Panc1 (cell line): Measurements from ENCODE around the gene ZNF695. TPM values are rescaled to one million over a fixed set of nuclear protein-coding genes. Genes with fewer than 3 reads are reported as not detected.
A peak's percentile ranks its signal among the peaks of the same experiment; 100 is the strongest.

Experiments
- ATAC-seq: fragments of 200-7000 bp; cut with Tn5 transposase; 2 replicates; pipeline ENCODE4 v1.9.1; 2020; ENCODE audit warnings: mild to moderate bottlenecking, moderate library complexity
- BruUV-seq: library from RNA; stranded (reverse); fragments of 400-500 nt; replicated peaks from 2 replicates; lab custom pipeline; 2021; lab: Mats Ljungman, UMichigan
- CTCF ChIA-PET: fragments of 300-600 bp; sonication (Branson Sonifier 250); formaldehyde crosslinking; loops from one replicate; lab custom pipeline; 2022; ENCODE audit warnings: antibody characterized with exemption; lab: Charles Lee
- POLR2A ChIA-PET: fragments of 300-600 bp; sonication (Branson Sonifier 250); formaldehyde crosslinking; loops from one replicate; lab custom pipeline; 2022; ENCODE audit warnings: antibody characterized with exemption; lab: Charles Lee
- DNase-seq: peaks from one replicate; pipeline ENCODE4 v3.0.0-alpha.2; 2010; ENCODE audit warnings: low read depth, low spot score
- H3K27ac ChIP-seq: 2 replicates; pipeline ENCODE4 v1.5.1; 2011; ENCODE audit warnings: mild to moderate bottlenecking, low read length, inconsistent platforms
- H3K27me3 ChIP-seq: fragments of 200-500 bp; sonication (Bioruptor generic); 2 replicates; pipeline ENCODE4 v1.6.0; 2014; ENCODE audit warnings: low read length, inconsistent platforms; ENCODE audit not compliant: control insufficient read depth, insufficient read depth
- H3K36me3 ChIP-seq: fragments of 200-500 bp; sonication (Bioruptor generic); 2 replicates; pipeline ENCODE4 v1.5.1; 2014; ENCODE audit warnings: inconsistent platforms, mild to moderate bottlenecking, low read length, moderate library complexity; ENCODE audit not compliant: control insufficient read depth, insufficient read depth
- H3K4me1 ChIP-seq: 2 replicates; pipeline ENCODE4 v1.5.1; 2011; ENCODE audit warnings: inconsistent platforms, mild to moderate bottlenecking, low read length, moderate library complexity; ENCODE audit not compliant: control insufficient read depth, insufficient read depth
- H3K4me3 ChIP-seq, 2 experiments: 2 replicates each; pipeline ENCODE4 v1.5.1; 2011 to 2012; ENCODE audit warnings: low read depth in 2 of 2, low read length in 2 of 2, mild to moderate bottlenecking in 2 of 2, inconsistent platforms in 1 of 2, moderate library complexity in 1 of 2
- H3K9me3 ChIP-seq: fragments of 200-500 bp; sonication (Bioruptor generic); 2 replicates; pipeline ENCODE4 v1.5.1; 2014; ENCODE audit warnings: low read depth, mild to moderate bottlenecking, inconsistent platforms, low read length, moderate library complexity; ENCODE audit not compliant: control insufficient read depth, insufficient read depth
- CTCF ChIP-seq: fragments of 450-650 bp; IDR thresholded peaks from 2 replicates; pipeline ENCODE4 v1.5.1; 2017; ENCODE audit warnings: mild to moderate bottlenecking
- POLR2AphosphoS5 ChIP-seq: IDR thresholded peaks from 2 replicates; pipeline ENCODE4 v1.6.1; 2012; ENCODE audit warnings: mild to moderate bottlenecking, low read depth, low read length, moderate library complexity
- REST ChIP-seq, 2 experiments: IDR thresholded peaks; 2 replicates each; pipeline ENCODE4 v1.6.1; 2011 to 2012; ENCODE audit warnings: low read depth in 2 of 2, control low read depth in 1 of 2, low read length in 1 of 2, mild to moderate bottlenecking in 1 of 2, moderate library complexity in 1 of 2; ENCODE audit not compliant: insufficient read depth in 1 of 2
- SIN3A ChIP-seq: IDR thresholded peaks from 2 replicates; pipeline ENCODE4 v1.6.1; 2012; ENCODE audit warnings: low read depth, mild to moderate bottlenecking, low read length, moderate library complexity, borderline replicate concordance; ENCODE audit not compliant: insufficient read depth
- TCF7L2 ChIP-seq: IDR thresholded peaks from 2 replicates; pipeline ENCODE4 v1.6.1; 2011; ENCODE audit warnings: mild to moderate bottlenecking, low read depth, low read length, inconsistent platforms
- in situ Hi-C: cut with HindIII; loops from 2 replicates; pipeline ENCODE4 v1.10.0; 2016; ENCODE audit warnings: low sequenced_read_pairs, low pct_unique_long_range_greater_than_20kb
- intact Hi-C: fragments of 100-400 bp; cut with micrococcal nuclease; formaldehyde crosslinking; loops from one replicate; pipeline ENCODE4 v1.10.0; 2022; ENCODE audit not compliant: unreplicated experiment
- total RNA-seq: library from RNA; stranded (reverse); gene quantifications from one replicate; pipeline ENCODE4 v1.2.1, GENCODE V29; 2021; ENCODE audit not compliant: unreplicated experiment

ZNF695 gene
- total RNA-seq, 1 experiment from 2014 or later = 14.7 TPM

DNA sequence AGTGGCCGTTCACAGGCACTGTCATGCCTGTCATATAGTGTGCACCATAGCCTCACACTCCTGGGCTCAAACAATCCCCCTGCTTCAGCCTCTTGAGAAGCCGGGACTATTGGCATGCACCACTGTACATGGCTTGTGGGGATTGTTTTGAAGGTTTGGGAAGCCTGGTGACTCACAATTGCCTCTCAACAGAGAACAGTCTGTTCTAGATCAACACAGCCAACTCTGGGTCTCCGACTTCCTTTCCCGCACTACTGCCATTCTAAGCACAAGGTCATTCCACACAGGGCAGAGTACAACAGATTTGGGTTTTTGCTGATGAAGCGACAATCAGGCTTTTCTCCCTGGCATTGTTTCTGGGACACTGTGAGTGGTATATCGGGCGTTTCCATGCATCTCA, 60.6 kb downstream of the ZNF695 start:
- intact Hi-C loops = no loop called here
- Histone ChIP-seq H3K9me3 (no peaks in the 10 kb centered on the region), H3K4me1 (no peaks in the 10 kb centered on the region), H3K27me3 (no peaks in the 10 kb centered on the region), H3K36me3 (no peaks in the 10 kb centered on the region), H3K4me3 (no peak overlapping the region), H3K27ac (no peak overlapping the region)
- no peak for DNase-seq
- CTCF ChIA-PET = no interaction called here
- 0 out of 2 replicates have a peak, but pooled peaks have one; percentile 44 for ATAC-seq
- in situ Hi-C loops = no loop called here
- POLR2A ChIA-PET = no interaction called here
- TF ChIP-seq TCF7L2 = no peak
- TF ChIP-seq POLR2AphosphoS5 = no peak
- TF ChIP-seq CTCF = no peak
- no peak for TF ChIP-seq SIN3A
- TF ChIP-seq REST (IDR thresholded peaks at IDR 0.05; ENCODE audit: insufficient read depth in 1 of 2, low read depth in 2 of 2, low read length in 1 of 2) = no peak
- no TSS peak for BruUV-seq

DNA sequence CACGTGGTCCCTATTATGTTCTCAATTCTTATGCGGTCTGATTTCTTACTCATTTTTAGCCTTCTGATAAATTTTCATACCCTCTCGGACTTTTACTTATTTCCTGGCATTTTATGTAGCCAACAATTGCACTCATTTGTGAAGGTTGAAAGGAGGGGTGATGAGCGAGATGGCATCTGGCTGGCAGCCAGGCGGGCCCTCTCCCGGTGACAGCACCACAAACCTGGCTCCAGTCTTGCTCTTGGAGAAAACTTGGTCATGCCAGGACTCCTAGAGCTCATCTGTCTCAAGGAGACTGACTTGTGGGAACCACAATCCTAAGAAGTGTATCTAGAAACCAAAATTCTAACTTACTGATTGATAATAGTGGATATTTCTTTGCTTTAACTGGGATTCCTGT, 61.5 kb downstream of the ZNF695 start:
- in situ Hi-C loops = no loop called here
- CTCF ChIA-PET = no interaction called here
- DNase-seq = no peak
- Histone ChIP-seq H3K36me3 (no peaks in the 10 kb centered on the region), H3K4me1 (no peaks in the 10 kb centered on the region), H3K4me3 (no peak overlapping the region), H3K27ac (no peak overlapping the region), H3K9me3 (no peaks in the 10 kb centered on the region), H3K27me3 (no peaks in the 10 kb centered on the region)
- BruUV-seq = no TSS peak
- no peak for TF ChIP-seq POLR2AphosphoS5
- no peak for TF ChIP-seq SIN3A
- no peak for TF ChIP-seq REST (IDR thresholded peaks at IDR 0.05; ENCODE audit: insufficient read depth in 1 of 2, low read depth in 2 of 2, low read length in 1 of 2)
- no peak for TF ChIP-seq TCF7L2
- TF ChIP-seq CTCF = no peak
- intact Hi-C loops = no loop called here
- no peak for ATAC-seq
- POLR2A ChIA-PET = no interaction called here

Other genes starting within 250 kb of the ZNF695 start
- gene AHCTF1, start 76.1 kb downstream of the ZNF695 start, total RNA-seq = 49.9 TPM
- gene ZNF670, start 70.8 kb upstream of the ZNF695 start, total RNA-seq = 6.4 TPM
- 13.9 TPM for gene ZNF669, start 96.3 kb upstream of the ZNF695 start, total RNA-seq
- gene ZNF124, start 164.0 kb upstream of the ZNF695 start, total RNA-seq = 18.6 TPM
- gene VN1R5, start 248.0 kb upstream of the ZNF695 start, total RNA-seq = not detected